Neural cell (in vitro differentiated cells): ENCODE results near the gene SYTL4.

Experiments
- POLR2AphosphoS5 ChIP-seq: IDR thresholded peaks from 2 replicates; pipeline ENCODE4 v1.6.1; 2012
- RAD21 ChIP-seq: fragments of 450-650 bp; conservative IDR thresholded peaks from 2 replicates; pipeline ENCODE4 v1.6.1; 2014; ENCODE audit warnings: antibody characterized with exemption, mild to moderate bottlenecking, moderate library complexity
- TF ChIP-seq, protein P1 (sequence below): fragments of 450-650 bp; IDR thresholded peaks from 2 replicates; pipeline ENCODE4 v1.5.1; 2014; ENCODE audit warnings: antibody characterized with exemption, mild to moderate bottlenecking, moderate library complexity; ENCODE audit not compliant: poor library complexity, severe bottlenecking

DNA sequence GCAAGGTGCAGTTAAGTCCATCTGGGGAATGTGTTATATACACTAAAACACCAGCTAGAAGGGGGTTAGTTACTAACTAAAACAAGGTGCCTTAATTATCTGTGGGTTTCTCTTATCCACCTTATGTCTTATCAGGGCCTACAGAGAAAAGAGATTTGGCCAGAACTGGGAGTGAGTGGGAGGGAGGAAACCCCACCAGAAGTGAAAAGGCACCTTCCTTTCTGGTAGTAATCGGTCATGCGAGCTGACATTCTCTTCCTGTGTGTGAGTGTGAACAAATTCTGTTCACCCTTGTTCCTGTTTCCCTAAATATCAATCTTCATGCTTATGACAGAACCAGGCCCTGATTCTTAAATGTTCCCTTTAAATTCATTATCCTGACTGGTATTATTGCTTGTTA, 44.4 kb downstream of the SYTL4 start:
- TF ChIP-seq, protein P1, sequence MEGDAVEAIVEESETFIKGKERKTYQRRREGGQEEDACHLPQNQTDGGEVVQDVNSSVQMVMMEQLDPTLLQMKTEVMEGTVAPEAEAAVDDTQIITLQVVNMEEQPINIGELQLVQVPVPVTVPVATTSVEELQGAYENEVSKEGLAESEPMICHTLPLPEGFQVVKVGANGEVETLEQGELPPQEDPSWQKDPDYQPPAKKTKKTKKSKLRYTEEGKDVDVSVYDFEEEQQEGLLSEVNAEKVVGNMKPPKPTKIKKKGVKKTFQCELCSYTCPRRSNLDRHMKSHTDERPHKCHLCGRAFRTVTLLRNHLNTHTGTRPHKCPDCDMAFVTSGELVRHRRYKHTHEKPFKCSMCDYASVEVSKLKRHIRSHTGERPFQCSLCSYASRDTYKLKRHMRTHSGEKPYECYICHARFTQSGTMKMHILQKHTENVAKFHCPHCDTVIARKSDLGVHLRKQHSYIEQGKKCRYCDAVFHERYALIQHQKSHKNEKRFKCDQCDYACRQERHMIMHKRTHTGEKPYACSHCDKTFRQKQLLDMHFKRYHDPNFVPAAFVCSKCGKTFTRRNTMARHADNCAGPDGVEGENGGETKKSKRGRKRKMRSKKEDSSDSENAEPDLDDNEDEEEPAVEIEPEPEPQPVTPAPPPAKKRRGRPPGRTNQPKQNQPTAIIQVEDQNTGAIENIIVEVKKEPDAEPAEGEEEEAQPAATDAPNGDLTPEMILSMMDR, result no peak
- TF ChIP-seq POLR2AphosphoS5 (no peak), RAD21 (no peak)
